GM15510 (cell line): Measurements from ENCODE around the gene UBR2.

Source experiments
- POLR2A ChIP-seq: IDR thresholded peaks from 3 replicates; pipeline ENCODE4 v1.6.1; 2011; ENCODE audit warnings: borderline replicate concordance; ENCODE audit not compliant: insufficient read length; ENCODE audit errors: extremely low read depth

UBR2 gene

GRCh38 chr6:42694586-42694985 lies 130.8 kb downstream of the UBR2 start:
- no peak for TF ChIP-seq POLR2A

GRCh38 chr6:42696526-42697267 lies 132.9 kb downstream of the UBR2 start:
- TF ChIP-seq POLR2A: no peak

DNA sequence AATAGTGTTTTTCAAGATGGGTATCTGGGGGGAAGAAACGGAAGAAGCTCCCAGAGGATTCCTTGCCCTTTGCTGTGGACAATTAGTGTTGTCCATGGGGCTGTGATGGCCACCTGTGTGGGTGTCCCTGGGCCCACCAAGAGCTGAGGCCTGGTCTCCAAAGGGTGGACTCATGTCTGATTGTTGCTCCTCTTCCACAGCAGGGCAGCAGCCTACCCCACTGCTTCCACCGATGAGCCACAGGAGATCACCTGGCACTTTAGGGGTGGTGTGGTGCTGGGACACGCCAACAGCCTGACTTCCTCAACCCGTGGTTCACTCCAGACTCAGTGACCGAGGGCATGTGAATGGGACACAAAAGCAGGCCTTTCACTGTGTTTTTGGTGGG lies 133.4 kb downstream of the UBR2 start:
- TF ChIP-seq POLR2A: no peak

DNA sequence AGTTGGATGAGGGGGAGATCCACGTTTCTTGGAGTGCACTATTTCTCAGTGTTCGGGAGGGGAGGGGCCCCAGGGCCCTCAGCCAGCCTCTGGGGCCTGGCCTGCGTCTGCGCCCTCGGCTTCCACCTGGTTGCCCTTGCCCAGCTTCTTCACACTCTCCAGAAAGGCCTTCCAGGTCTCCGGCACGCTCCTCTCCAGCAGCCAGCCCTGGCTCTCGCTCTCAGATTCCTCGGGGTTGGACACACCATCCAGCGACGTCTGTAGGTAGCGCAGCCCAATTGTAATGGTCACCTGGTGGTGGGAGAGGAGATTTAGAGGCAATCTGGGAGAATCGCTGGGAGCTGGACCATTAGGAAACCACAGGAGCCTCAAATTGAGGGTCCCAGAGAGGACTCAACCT lies 134.4 kb downstream of the UBR2 start:
- no peak for TF ChIP-seq POLR2A

- no peak for TF ChIP-seq POLR2A
Measured at GRCh38 chr6:42702200-42702599, 138.4 kb downstream of the UBR2 start.

DNA sequence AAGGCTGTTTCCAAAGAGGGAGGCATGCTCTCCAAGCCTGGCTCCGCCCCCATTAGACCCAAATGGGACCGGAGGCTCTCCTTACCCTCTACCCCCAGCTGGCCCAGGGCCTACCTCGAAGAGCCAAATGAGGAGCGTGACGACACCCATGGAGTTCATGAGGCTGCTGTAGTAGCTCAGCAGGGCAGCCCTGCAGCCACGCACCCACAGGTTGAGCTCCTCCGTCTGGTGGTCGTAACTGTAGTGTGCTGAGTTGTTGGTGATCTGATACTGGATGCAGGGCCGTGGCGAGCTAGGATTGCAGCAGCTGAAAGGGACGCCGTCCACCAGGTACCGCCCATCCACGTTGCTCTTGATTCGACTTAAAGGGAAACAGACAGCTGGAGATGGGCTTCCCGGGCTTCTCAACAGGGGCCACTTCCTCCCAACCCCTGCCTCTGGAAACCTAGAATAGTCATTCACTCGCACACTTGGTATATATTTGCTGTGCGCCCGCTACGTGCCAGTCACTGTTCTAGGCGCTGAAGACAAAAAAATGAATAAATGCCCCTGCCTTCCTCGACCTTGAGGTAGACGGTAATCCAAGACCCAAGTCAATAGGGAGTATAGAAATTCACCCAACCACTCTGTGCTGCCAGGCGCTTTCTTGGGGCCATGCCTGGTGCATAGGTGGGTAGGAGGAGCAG lies 140.6 kb downstream of the UBR2 start:
- TF ChIP-seq POLR2A: no peak

- TF ChIP-seq POLR2A: no peak
Measured at GRCh38 chr6:42704937-42705374, 141.1 kb downstream of the UBR2 start.

DNA sequence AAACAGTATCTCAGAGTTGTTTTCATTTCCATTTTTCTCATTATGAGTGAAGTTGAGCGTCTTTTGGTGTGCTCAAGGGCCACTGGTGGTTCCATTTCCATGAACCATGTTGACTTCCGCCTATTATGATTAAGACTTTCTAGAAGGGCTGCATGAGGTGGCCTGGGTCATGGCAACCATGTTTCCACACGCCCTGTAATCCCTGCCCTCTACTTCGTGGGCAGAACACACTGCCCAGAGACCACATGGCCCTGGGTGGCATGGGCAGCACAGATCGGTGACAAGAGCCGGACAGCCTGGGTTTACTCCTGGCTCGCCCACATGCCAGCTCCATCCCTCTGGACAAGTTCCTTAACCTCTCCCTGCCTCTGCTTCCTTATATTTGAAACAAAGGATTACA lies 143.8 kb downstream of the UBR2 start:
- no peak for TF ChIP-seq POLR2A

DNA sequence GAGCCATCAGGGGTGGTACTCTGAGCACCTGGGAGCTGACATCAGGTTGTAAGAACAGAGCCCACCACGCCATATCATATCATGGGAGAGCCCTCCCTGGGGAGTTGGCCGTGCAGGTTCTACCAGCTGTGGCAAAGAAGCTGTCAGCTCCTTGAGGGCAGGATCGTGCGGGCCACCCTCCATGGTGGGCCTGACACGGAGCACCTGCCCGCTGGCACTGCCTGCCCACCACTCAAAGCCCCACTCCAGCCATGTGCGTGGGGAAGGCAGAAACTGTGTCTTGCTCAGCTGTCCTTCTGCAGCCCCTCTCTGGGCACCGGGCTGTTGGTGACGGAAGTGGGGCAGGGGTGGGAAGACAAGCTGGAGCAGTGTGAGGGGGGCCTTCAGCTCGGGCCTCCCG lies 144.3 kb downstream of the UBR2 start:
- TF ChIP-seq POLR2A: no peak

DNA sequence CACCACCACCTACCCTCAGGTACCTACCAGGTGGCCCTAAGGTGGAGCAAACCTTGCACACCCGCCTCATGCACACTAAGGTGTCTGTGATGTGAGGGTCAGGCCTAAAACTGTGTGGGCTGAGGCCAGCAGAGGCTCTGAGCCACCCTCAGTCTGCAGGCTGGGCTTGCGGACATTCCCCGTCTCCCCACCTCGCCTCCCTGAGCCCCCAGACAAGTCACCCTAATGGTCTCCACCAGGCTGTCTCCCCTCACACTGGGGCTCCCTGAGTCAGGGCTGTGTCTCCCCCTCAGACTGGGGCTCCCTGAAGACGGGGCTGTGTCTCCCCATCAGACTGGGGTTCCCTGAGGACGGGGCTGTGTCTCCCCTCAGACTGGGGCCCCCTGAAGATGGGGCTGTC lies 146.0 kb downstream of the UBR2 start:
- TF ChIP-seq POLR2A: no peak

DNA sequence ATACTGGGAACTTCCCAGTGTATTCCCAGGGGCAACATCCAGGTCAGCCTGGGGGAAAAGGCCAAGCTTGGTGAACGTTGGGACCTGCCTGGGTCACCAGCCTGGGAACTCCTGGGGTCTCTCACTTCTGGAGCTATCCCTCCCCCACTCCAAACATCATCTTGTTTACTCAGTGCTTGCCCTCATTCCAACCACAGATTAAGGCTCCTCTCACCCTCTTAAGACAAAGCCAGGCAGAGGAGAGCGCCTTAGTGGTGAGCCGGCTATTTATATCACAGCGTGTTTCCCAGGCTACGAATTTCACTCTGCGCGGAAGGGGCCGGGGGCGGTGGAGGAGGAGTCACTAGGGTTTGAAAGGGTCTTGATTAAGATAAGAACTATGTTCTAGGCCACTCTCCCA lies 146.5 kb downstream of the UBR2 start:
- TF ChIP-seq POLR2A: no peak

GRCh38 chr6:42711930-42712329 lies 148.1 kb downstream of the UBR2 start:
- no peak for TF ChIP-seq POLR2A

- no peak for TF ChIP-seq POLR2A
Measured at GRCh38 chr6:42714098-42714761, 150.4 kb downstream of the UBR2 start.

DNA sequence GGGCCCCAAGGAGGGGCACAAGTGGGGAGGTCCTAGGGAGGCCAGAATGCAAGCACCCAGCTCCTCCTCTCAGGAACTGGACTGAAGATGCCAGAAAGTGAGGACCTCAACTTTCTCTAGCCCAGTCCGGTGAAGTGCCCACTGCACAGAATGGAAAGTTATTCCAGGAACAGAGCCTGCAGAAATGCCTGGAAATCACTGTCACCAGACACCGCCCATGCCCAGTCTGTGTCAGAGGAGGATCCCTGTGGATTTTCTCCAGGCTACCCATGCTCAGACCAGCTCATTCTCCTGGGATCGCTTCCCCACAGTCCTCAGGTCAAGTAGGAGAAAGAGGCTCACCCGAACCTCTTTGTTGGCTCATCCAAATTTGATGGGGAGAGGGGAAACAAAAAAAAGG lies 152.0 kb downstream of the UBR2 start:
- no peak for TF ChIP-seq POLR2A

DNA sequence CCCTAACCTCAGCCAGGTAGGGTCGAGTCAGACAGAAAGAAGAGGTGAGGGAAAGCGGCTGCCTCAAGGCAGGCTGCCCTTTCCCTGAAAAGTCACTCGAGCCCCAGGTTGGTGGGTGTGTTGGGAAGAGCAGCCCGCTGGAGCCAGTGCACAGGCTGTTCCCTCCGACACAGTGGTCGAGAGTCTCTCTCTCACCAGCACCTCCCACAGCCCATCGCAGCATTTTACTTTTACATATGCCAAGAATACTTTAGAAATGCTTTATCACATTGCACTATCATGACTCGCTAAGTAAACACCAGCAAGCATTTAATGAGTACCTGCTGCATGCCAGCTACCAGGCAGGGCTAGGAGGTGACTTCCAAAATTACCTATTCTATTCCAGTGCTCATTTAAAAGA lies 156.9 kb downstream of the UBR2 start:
- no peak for TF ChIP-seq POLR2A

- TF ChIP-seq POLR2A: no peak
Measured at GRCh38 chr6:42722497-42722896, 158.7 kb downstream of the UBR2 start, which contains the start of gene PRPH2. Gene PRPH2 (minus strand): TSS chr6:42722597. CDS start chr6:42722334, 263 bp downstream.
